Measurements from ENCODE around the gene TMEFF2.

DNA sequence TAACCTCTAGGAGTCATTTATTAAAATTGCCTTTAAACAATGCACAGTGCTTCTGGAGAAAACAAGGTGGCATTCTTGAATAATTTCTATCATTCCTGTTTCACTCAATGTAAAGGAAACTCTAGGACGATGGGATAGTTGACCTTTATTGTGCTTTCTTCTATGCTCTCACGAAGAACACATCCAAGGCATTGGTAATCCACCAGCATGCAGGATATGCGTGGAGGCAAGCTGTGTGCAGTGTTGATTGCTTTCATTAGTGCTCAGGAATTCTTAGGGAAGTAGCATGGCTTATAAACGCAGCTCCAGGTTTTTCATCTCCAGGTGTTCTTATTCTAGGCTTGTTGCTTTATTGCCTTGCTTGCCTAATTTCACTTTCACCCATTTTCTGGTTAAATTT lies 289.4 kb downstream of the TMEFF2 start:
- TF ChIP-seq EZH2 (IDR thresholded peaks at IDR 0.05; ENCODE audit: borderline replicate concordance, insufficient read depth, low read depth, low read length, poor library complexity, severe bottlenecking), result no peak
- TF ChIP-seq, protein P1, sequence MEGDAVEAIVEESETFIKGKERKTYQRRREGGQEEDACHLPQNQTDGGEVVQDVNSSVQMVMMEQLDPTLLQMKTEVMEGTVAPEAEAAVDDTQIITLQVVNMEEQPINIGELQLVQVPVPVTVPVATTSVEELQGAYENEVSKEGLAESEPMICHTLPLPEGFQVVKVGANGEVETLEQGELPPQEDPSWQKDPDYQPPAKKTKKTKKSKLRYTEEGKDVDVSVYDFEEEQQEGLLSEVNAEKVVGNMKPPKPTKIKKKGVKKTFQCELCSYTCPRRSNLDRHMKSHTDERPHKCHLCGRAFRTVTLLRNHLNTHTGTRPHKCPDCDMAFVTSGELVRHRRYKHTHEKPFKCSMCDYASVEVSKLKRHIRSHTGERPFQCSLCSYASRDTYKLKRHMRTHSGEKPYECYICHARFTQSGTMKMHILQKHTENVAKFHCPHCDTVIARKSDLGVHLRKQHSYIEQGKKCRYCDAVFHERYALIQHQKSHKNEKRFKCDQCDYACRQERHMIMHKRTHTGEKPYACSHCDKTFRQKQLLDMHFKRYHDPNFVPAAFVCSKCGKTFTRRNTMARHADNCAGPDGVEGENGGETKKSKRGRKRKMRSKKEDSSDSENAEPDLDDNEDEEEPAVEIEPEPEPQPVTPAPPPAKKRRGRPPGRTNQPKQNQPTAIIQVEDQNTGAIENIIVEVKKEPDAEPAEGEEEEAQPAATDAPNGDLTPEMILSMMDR (IDR thresholded peaks at IDR 0.05), result no peak

Measured in B cell (primary cell).